ENCODE measurements around the gene SLC22A4. TPM values are rescaled to one million over a fixed set of nuclear protein-coding genes. Genes with fewer than 3 reads are reported as not detected.

Gene SLC22A4
- total and polyA plus RNA-seq, 2 of the 8 experiments (the other 6 are each of a cell fraction or from before 2014, with no cell fraction given), result 0.45 to 0.60 TPM

GRCh38 chr5:132313961-132314432 is 19.8 kb downstream of the SLC22A4 start:
- no peak for DNase-seq (ENCODE audit: low read depth in 1 of 2, low spot score in 2 of 2)
- TF ChIP-seq POLR2AphosphoS5 (IDR thresholded peaks at IDR 0.05; ENCODE audit: low read depth, low read length), result no peak
- TF ChIP-seq TAF1 (IDR thresholded peaks at IDR 0.05; ENCODE audit: low read depth, low read length), result no peak
- TF ChIP-seq CREB1 (IDR thresholded peaks at IDR 0.05), result no peak
- no peak for TF ChIP-seq TBP (IDR thresholded peaks at IDR 0.05; ENCODE audit: low read depth, low read length)
- no peak for TF ChIP-seq GABPA (IDR thresholded peaks at IDR 0.05; ENCODE audit: borderline replicate concordance, insufficient read depth, low read length)
- TF ChIP-seq KDM5A (IDR thresholded peaks at IDR 0.05; ENCODE audit: low read length), result no peak
- TF ChIP-seq EGR1 (IDR thresholded peaks at IDR 0.05; ENCODE audit: borderline replicate concordance, low read depth, low read length), result no peak
- no peak for TF ChIP-seq RBBP5 (IDR thresholded peaks at IDR 0.05; ENCODE audit: borderline replicate concordance, low read depth, low read length)
- TF ChIP-seq KDM4A (IDR thresholded peaks at IDR 0.05; ENCODE audit: low read depth, low read length, severe bottlenecking), result no peak
- TF ChIP-seq E2F6 (IDR thresholded peaks at IDR 0.05), result no peak
- no peak for TF ChIP-seq USF2 (IDR thresholded peaks at IDR 0.05; ENCODE audit: low read length)
- TF ChIP-seq HDAC2 (IDR thresholded peaks at IDR 0.05; ENCODE audit: borderline replicate concordance in 1 of 2, low read depth in 2 of 2, low read length in 2 of 2), result no peak

More at GRCh38 chr5:132313961-132314432, 19.8 kb downstream of the SLC22A4 start:
- H3K56ac ChIP-seq (replicated peaks; ENCODE audit: insufficient read length, low read depth, low read length), result no peak overlapping the region
- H3K4me1 ChIP-seq (replicated peaks in 1 of 4; ENCODE audit: control insufficient read depth in 3 of 4, insufficient read depth in 4 of 4, low read length in 3 of 4), result 0 out of 7 replicates have a peak, but pooled peaks cover 0 to 2% (median 0%) of the 10 kb centered on the region in 4 experiments
- no peak overlapping the region for H3K23ac ChIP-seq (ENCODE audit: insufficient read length)
- H3K4ac ChIP-seq (replicated peaks; ENCODE audit: insufficient read length, low read depth, low read length), result no peak overlapping the region
- no peaks in the 10 kb centered on the region for H3K79me2 ChIP-seq (ENCODE audit: control insufficient read depth in 1 of 2, insufficient read depth in 2 of 2, low read length in 2 of 2)
- H3K27me3 ChIP-seq (replicated peaks in 1 of 4; ENCODE audit: control insufficient read depth in 3 of 4, extremely low read depth in 1 of 4, insufficient read depth in 3 of 4, low read length in 3 of 4), result no peaks in the 10 kb centered on the region; a peak in 1 of 7 replicates
- no peak overlapping the region for H3K27ac ChIP-seq (ENCODE audit: low read depth, low read length)
- no peak overlapping the region for H2BK15ac ChIP-seq (ENCODE audit: low read length)
- H2AK5ac ChIP-seq (ENCODE audit: low read depth, low read length), result no peak overlapping the region
- H2BK12ac ChIP-seq (ENCODE audit: low read depth, low read length), result no peak overlapping the region
- no peak overlapping the region for H4K8ac ChIP-seq (ENCODE audit: extremely low read depth, insufficient read depth, low read length)
- H2AFZ ChIP-seq (ENCODE audit: low read length), result no peak overlapping the region
- ChIA-PET POLR2A (ENCODE audit: partially characterized antibody) (no interaction called here), CTCF (ENCODE audit: partially characterized antibody) (interaction anchor here (0.6 to 1.5 kb wide), 4 partner anchors 12 to 75 kb away, joined by 3 to 7 read pairs (median 4); no protein-coding TSS in a partner anchor)
- no peak overlapping the region for H4K5ac ChIP-seq (ENCODE audit: insufficient read length, low read depth, low read length)
- H3K9me3 ChIP-seq (ENCODE audit: insufficient read depth in 2 of 2, low read depth in 1 of 2, low read length in 1 of 2), result no peaks in the 10 kb centered on the region; a peak in 1 of 4 replicates
- no peak overlapping the region for H3K14ac ChIP-seq (ENCODE audit: insufficient read length)
- H3K36me3 ChIP-seq (ENCODE audit: control insufficient read depth in 2 of 4, insufficient read depth in 4 of 4, low read length in 3 of 4), result no peaks in the 10 kb centered on the region
- no peak overlapping the region for H3K18ac ChIP-seq (ENCODE audit: extremely low read depth, low read length)
- no peaks in the 10 kb centered on the region for H3K79me1 ChIP-seq (ENCODE audit: low read depth, low read length)
- no peaks in the 10 kb centered on the region for H4K20me1 ChIP-seq (replicated peaks in 1 of 2; ENCODE audit: control insufficient read depth in 1 of 2, insufficient read depth in 2 of 2, low read length in 2 of 2)
- H2BK120ac ChIP-seq (replicated peaks; ENCODE audit: low read depth, low read length), result no peak overlapping the region
- no peak overlapping the region for H3K4me3 ChIP-seq (ENCODE audit: extremely low read depth in 1 of 4, insufficient read depth in 2 of 4, low read depth in 3 of 4, low read length in 4 of 4)
- 81% methylated on average over 2 of the region's 2 CpGs; no CpG with 5 or more reads in 1 of the 2 experiments for WGBS, 2 experiments (ENCODE audit: extremely low coverage in 1 of 2, insufficient coverage in 1 of 2, insufficient read length in 1 of 2, insufficient replicate concordance in 2 of 2, low coverage in 1 of 2, low lambda C conversion rate in 2 of 2, missing lambda C conversion rate in 1 of 2)
- no peak overlapping the region for H2BK20ac ChIP-seq (ENCODE audit: low read length)
- FAIRE-seq, result no peak
- H3K4me2 ChIP-seq (ENCODE audit: insufficient read depth in 1 of 2, low read depth in 2 of 2, low read length in 2 of 2), result no peak overlapping the region
- H3K9ac ChIP-seq (replicated peaks in 1 of 4; ENCODE audit: extremely low read depth in 1 of 4, low read depth in 3 of 4, low read length in 3 of 4), result no peak overlapping the region
- H2BK5ac ChIP-seq (ENCODE audit: low read depth, low read length), result no peak overlapping the region
- no peak overlapping the region for H4K91ac ChIP-seq (replicated peaks; ENCODE audit: insufficient read length, low read length)
- H3K23me2 ChIP-seq (ENCODE audit: low read depth, low read length), result no peaks in the 10 kb centered on the region

All from H1 (cell line).